GM19351 (cell line): ENCODE results near the gene NUDCD3.
A peak's percentile ranks its signal among the peaks of the same experiment; 100 is the strongest.
"Not testable (repeated sequence)": the region's sequence is repeated elsewhere in the genome, so short reads cannot be mapped to it uniquely, and the experiment has no call there.

Experiments used
- ATAC-seq: cut with Tn5 transposase; IDR thresholded peaks from one replicate; pipeline ENCODE4 v1.9.1; 2021; ENCODE audit warnings: mild to moderate bottlenecking, moderate library complexity; ENCODE audit not compliant: unreplicated experiment

The NUDCD3 gene

GRCh38 chr7:44518761-44519160 lies 28.3 kb upstream of the NUDCD3 start:
- ATAC-seq, result no peak

GRCh38 chr7:44517175-44517574 lies 26.7 kb upstream of the NUDCD3 start:
- no peak for ATAC-seq

- ATAC-seq, result no peak
Measured at GRCh38 chr7:44515590-44516268, 25.3 kb upstream of the NUDCD3 start.

- ATAC-seq, result no peak
Measured at GRCh38 chr7:44512736-44513135, 22.3 kb upstream of the NUDCD3 start.

GRCh38 chr7:44511863-44512468 lies 21.5 kb upstream of the NUDCD3 start:
- ATAC-seq, result no peak

- ATAC-seq, result no peak
Measured at GRCh38 chr7:44511236-44511635, 20.8 kb upstream of the NUDCD3 start.

GRCh38 chr7:44508328-44509030 lies 18.0 kb upstream of the NUDCD3 start:
- no peak for ATAC-seq

GRCh38 chr7:44506592-44507288 lies 16.3 kb upstream of the NUDCD3 start:
- not testable (repeated sequence) for ATAC-seq

- no peak for ATAC-seq
Measured at GRCh38 chr7:44505595-44505994, 15.1 kb upstream of the NUDCD3 start.

GRCh38 chr7:44498230-44498954 lies 7.9 kb upstream of the NUDCD3 start:
- no peak for ATAC-seq

- ATAC-seq, result no peak
Measured at GRCh38 chr7:44497155-44498027, 6.9 kb upstream of the NUDCD3 start.

- ATAC-seq, result no peak
Measured at GRCh38 chr7:44496385-44496784, 5.9 kb upstream of the NUDCD3 start.

GRCh38 chr7:44494960-44495359 lies 4.5 kb upstream of the NUDCD3 start:
- no peak for ATAC-seq

GRCh38 chr7:44491229-44491628 lies 771 bp upstream of the NUDCD3 start:
- no peak for ATAC-seq

- ATAC-seq, result peak; percentile 27
Measured at GRCh38 chr7:44489955-44490350, 505 bp downstream of the NUDCD3 start.

- ATAC-seq, result no peak
Measured at GRCh38 chr7:44488955-44489354, 1.5 kb downstream of the NUDCD3 start.

GRCh38 chr7:44486693-44487092 lies 3.8 kb downstream of the NUDCD3 start:
- no peak for ATAC-seq

GRCh38 chr7:44486001-44486400 lies 4.5 kb downstream of the NUDCD3 start:
- ATAC-seq, result no peak

GRCh38 chr7:44484482-44485313 lies 5.8 kb downstream of the NUDCD3 start:
- ATAC-seq, result no peak
